ENCODE measurements around the gene BLID.
A peak's percentile ranks its signal among the peaks of the same experiment; 100 is the strongest.

The BLID gene

GRCh38 chr11:122071709-122072202 is 44.3 kb downstream of the BLID start:
- H3K4me1 Mint-ChIP-seq: peaks cover 60% of the 10 kb centered on the region
- H3K9me3 Mint-ChIP-seq: no peaks in the 10 kb centered on the region
- H3K27ac Mint-ChIP-seq: peak overlapping the region; percentile 29 to 90 (median 80)
- H3K27me3 Mint-ChIP-seq (ENCODE audit: low read depth): no peaks in the 10 kb centered on the region
- no peaks in the 10 kb centered on the region for H3K36me3 Mint-ChIP-seq (ENCODE audit: low read depth)
- no peak overlapping the region for H3K4me3 Mint-ChIP-seq
- TF ChIP-seq CTCF (IDR thresholded peaks at IDR 0.05; ENCODE audit: unreplicated experiment in 3 of 3): no peak

GRCh38 chr11:122069707-122070360 is 46.2 kb downstream of the BLID start:
- Mint-ChIP-seq H3K4me1 (peaks cover 60% of the 10 kb centered on the region), H3K9me3 (no peaks in the 10 kb centered on the region), H3K36me3 (ENCODE audit: low read depth) (peaks cover 16% of the 10 kb centered on the region), H3K27me3 (ENCODE audit: low read depth) (no peaks in the 10 kb centered on the region), H3K4me3 (peak overlapping the region; percentile 15 to 73 (median 26)), H3K27ac (peak overlapping the region; percentile 84 to 90 (median 87))
- no peak for TF ChIP-seq CTCF (IDR thresholded peaks at IDR 0.05; ENCODE audit: unreplicated experiment in 3 of 3)

GRCh38 chr11:122068837-122069236 is 47.2 kb downstream of the BLID start:
- Mint-ChIP-seq H3K27ac (peak overlapping the region; percentile 77 to 90 (median 84)), H3K4me1 (peaks cover 60% of the 10 kb centered on the region), H3K36me3 (ENCODE audit: low read depth) (peaks cover 16% of the 10 kb centered on the region), H3K27me3 (ENCODE audit: low read depth) (no peaks in the 10 kb centered on the region), H3K4me3 (no peak overlapping the region), H3K9me3 (no peaks in the 10 kb centered on the region)
- no peak for TF ChIP-seq CTCF (IDR thresholded peaks at IDR 0.05; ENCODE audit: unreplicated experiment in 3 of 3)

- Mint-ChIP-seq H3K27ac (peak overlapping the region; percentile 77 to 90 (median 84)), H3K36me3 (ENCODE audit: low read depth) (peaks cover 16% of the 10 kb centered on the region), H3K9me3 (no peaks in the 10 kb centered on the region), H3K4me1 (peaks cover 60% of the 10 kb centered on the region), H3K27me3 (ENCODE audit: low read depth) (no peaks in the 10 kb centered on the region), H3K4me3 (peak overlapping the region in 2 of 3 experiments; percentile 37 to 65)
- no peak for TF ChIP-seq CTCF (IDR thresholded peaks at IDR 0.05; ENCODE audit: unreplicated experiment in 3 of 3)
Measured at GRCh38 chr11:122068141-122068540, 47.9 kb downstream of the BLID start.

Measured in nephron (organoid).